HAP-1 (cell line): Measurements from ENCODE around the gene CEND1.
A peak's percentile ranks its signal among the peaks of the same experiment; 100 is the strongest.

Experiments used
- DNase-seq, 2 experiments: peaks; one replicate each; pipeline ENCODE4 v3.0.0-alpha.2; 2016 to 2020; ENCODE audit warnings: low spot score in 2 of 2
- H3K27me3 ChIP-seq: fragments of 250-450 bp; sonication (Bioruptor Pico); 2 replicates; pipeline ENCODE4 v1.5.1; 2020; ENCODE audit warnings: low read depth, mild to moderate bottlenecking, moderate library complexity
- H3K36me3 ChIP-seq: fragments of 250-450 bp; sonication (Bioruptor Pico); replicated peaks from 2 replicates; pipeline ENCODE4 v1.5.1; 2020; ENCODE audit warnings: mild to moderate bottlenecking
- H3K4me1 ChIP-seq: fragments of 250-450 bp; sonication (Bioruptor Pico); 2 replicates; pipeline ENCODE4 v1.5.1; 2020; ENCODE audit warnings: mild to moderate bottlenecking
- H3K4me3 ChIP-seq: fragments of 250-450 bp; sonication (Bioruptor Pico); 2 replicates; pipeline ENCODE4 v1.5.1; 2020; ENCODE audit warnings: mild to moderate bottlenecking, moderate library complexity
- H3K9me3 ChIP-seq: fragments of 250-450 bp; sonication (Bioruptor Pico); 2 replicates; pipeline ENCODE4 v1.5.1; 2020; ENCODE audit warnings: mild to moderate bottlenecking, moderate library complexity
- in situ Hi-C: fragments of 300-500 bp; cut with MboI; formaldehyde crosslinking; loops from 3 replicates; pipeline ENCODE4 v1.14.3; 2020; ENCODE audit warnings: low sequenced_read_pairs, inconsistent platforms, mixed read lengths

The CEND1 gene

GRCh38 chr11:766106-766935, 23.6 kb downstream of the CEND1 start:
- in situ Hi-C loops = loop anchor here (10.0 to 25.0 kb wide), 2 partner anchors 122 to 204 kb away; partner anchors contain the start of genes LMNTD2 and RASSF7
- peaks cover 76% of the 10 kb centered on the region for H3K36me3 ChIP-seq
- H3K9me3 ChIP-seq = no peaks in the 10 kb centered on the region
- no peak overlapping the region for H3K4me3 ChIP-seq
- H3K4me1 ChIP-seq = no peaks in the 10 kb centered on the region
- no peak for DNase-seq
- H3K27me3 ChIP-seq = no peaks in the 10 kb centered on the region

- H3K27me3 ChIP-seq = no peaks in the 10 kb centered on the region
- peaks cover 75% of the 10 kb centered on the region for H3K36me3 ChIP-seq
- DNase-seq = no peak
- no peaks in the 10 kb centered on the region for H3K4me1 ChIP-seq
- in situ Hi-C loops = loop anchor here (10.0 to 25.0 kb wide), 2 partner anchors 121 to 203 kb away; partner anchors contain the start of genes LMNTD2 and RASSF7
- H3K4me3 ChIP-seq = no peak overlapping the region
- no peaks in the 10 kb centered on the region for H3K9me3 ChIP-seq
Measured at GRCh38 chr11:765802-766091, 24.1 kb downstream of the CEND1 start.

- in situ Hi-C loops = loop anchor here (10.0 to 25.0 kb wide), 2 partner anchors 120 to 203 kb away; partner anchors contain the start of genes LMNTD2 and RASSF7
- peak in 1 of 2 experiments; percentile 80 for DNase-seq
- Histone ChIP-seq H3K4me3 (no peak overlapping the region), H3K9me3 (no peaks in the 10 kb centered on the region), H3K27me3 (no peaks in the 10 kb centered on the region), H3K4me1 (no peaks in the 10 kb centered on the region), H3K36me3 (peaks cover 75% of the 10 kb centered on the region)
Measured at GRCh38 chr11:765025-765801, 24.7 kb downstream of the CEND1 start.

GRCh38 chr11:764322-765024, 25.4 kb downstream of the CEND1 start:
- Histone ChIP-seq H3K9me3 (no peaks in the 10 kb centered on the region), H3K4me1 (no peaks in the 10 kb centered on the region), H3K36me3 (peaks cover 76% of the 10 kb centered on the region), H3K4me3 (no peak overlapping the region), H3K27me3 (no peaks in the 10 kb centered on the region)
- DNase-seq = no peak
- in situ Hi-C loops = loop anchor here (10.0 to 25.0 kb wide), 2 partner anchors 120 to 202 kb away; partner anchors contain the start of genes LMNTD2 and RASSF7

- in situ Hi-C loops = loop anchor here (10.0 to 25.0 kb wide), 2 partner anchors 119 to 201 kb away; partner anchors contain the start of genes LMNTD2 and RASSF7
- Histone ChIP-seq H3K4me3 (no peak overlapping the region), H3K4me1 (no peaks in the 10 kb centered on the region), H3K36me3 (peaks cover 80% of the 10 kb centered on the region), H3K9me3 (no peaks in the 10 kb centered on the region), H3K27me3 (no peaks in the 10 kb centered on the region)
- DNase-seq = no peak
Measured at GRCh38 chr11:763549-764321, 26.2 kb downstream of the CEND1 start.

GRCh38 chr11:763073-763463, 26.8 kb downstream of the CEND1 start:
- DNase-seq = no peak
- in situ Hi-C loops = loop anchor here (10.0 to 25.0 kb wide), 2 partner anchors 118 to 201 kb away; partner anchors contain the start of genes LMNTD2 and RASSF7
- H3K36me3 ChIP-seq = peaks cover 84% of the 10 kb centered on the region

GRCh38 chr11:762421-763072, 27.3 kb downstream of the CEND1 start:
- H3K9me3 ChIP-seq = no peaks in the 10 kb centered on the region
- in situ Hi-C loops = loop anchor here (10.0 to 25.0 kb wide), 2 partner anchors 118 to 200 kb away; partner anchors contain the start of genes LMNTD2 and RASSF7

More at GRCh38 chr11:763073-763463, 26.8 kb downstream of the CEND1 start:
- H3K27me3 ChIP-seq = no peaks in the 10 kb centered on the region
- H3K9me3 ChIP-seq = no peaks in the 10 kb centered on the region
- H3K4me3 ChIP-seq = no peak overlapping the region
- H3K4me1 ChIP-seq = no peaks in the 10 kb centered on the region

GRCh38 chr11:761526-762108, 28.3 kb downstream of the CEND1 start:
- Histone ChIP-seq H3K4me3 (no peak overlapping the region), H3K4me1 (no peaks in the 10 kb centered on the region), H3K9me3 (no peaks in the 10 kb centered on the region), H3K36me3 (peaks cover 89% of the 10 kb centered on the region), H3K27me3 (no peaks in the 10 kb centered on the region)
- in situ Hi-C loops = loop anchor here (10.0 to 25.0 kb wide), 2 partner anchors 117 to 199 kb away; partner anchors contain the start of genes LMNTD2 and RASSF7
- no peak for DNase-seq

More at GRCh38 chr11:762421-763072, 27.3 kb downstream of the CEND1 start:
- H3K27me3 ChIP-seq = no peaks in the 10 kb centered on the region
- H3K36me3 ChIP-seq = peaks cover 89% of the 10 kb centered on the region
- H3K4me1 ChIP-seq = no peaks in the 10 kb centered on the region
- peak in 1 of 2 experiments; percentile 45 for DNase-seq
- no peak overlapping the region for H3K4me3 ChIP-seq

GRCh38 chr11:760236-760635, 29.7 kb downstream of the CEND1 start:
- DNase-seq = no peak
- peaks cover 85% of the 10 kb centered on the region for H3K36me3 ChIP-seq
- in situ Hi-C loops = loop anchor here (10.0 to 25.0 kb wide), 2 partner anchors 115 to 198 kb away; partner anchors contain the start of genes LMNTD2 and RASSF7
- no peaks in the 10 kb centered on the region for H3K27me3 ChIP-seq
- H3K4me1 ChIP-seq = no peaks in the 10 kb centered on the region
- H3K4me3 ChIP-seq = no peak overlapping the region
- H3K9me3 ChIP-seq = no peaks in the 10 kb centered on the region

GRCh38 chr11:749731-750130, 40.2 kb downstream of the CEND1 start:
- Histone ChIP-seq H3K27me3 (no peaks in the 10 kb centered on the region), H3K4me3 (no peak overlapping the region), H3K9me3 (no peaks in the 10 kb centered on the region), H3K36me3 (peaks cover 17% of the 10 kb centered on the region), H3K4me1 (peaks cover 4% of the 10 kb centered on the region)
- in situ Hi-C loops = loop anchor here (25.0 kb wide), 1 partner anchor 187 kb away; the partner anchor contains the start of genes LMNTD2 and RASSF7
- DNase-seq = no peak

GRCh38 chr11:748007-748359, 41.9 kb downstream of the CEND1 start:
- H3K36me3 ChIP-seq = peaks cover 17% of the 10 kb centered on the region
- no peak for DNase-seq
- in situ Hi-C loops = no loop called here
- no peaks in the 10 kb centered on the region for H3K9me3 ChIP-seq
- peak overlapping the region; percentile 94 for H3K4me3 ChIP-seq
- H3K4me1 ChIP-seq = peaks cover 14% of the 10 kb centered on the region
- H3K27me3 ChIP-seq = no peaks in the 10 kb centered on the region
